ENCODE data around the gene TRIP12. TPM values are rescaled to one million over a fixed set of nuclear protein-coding genes. Genes with fewer than 3 reads are reported as not detected.

The TRIP12 gene
- total and polyA plus RNA-seq, 2 of the 4 experiments (the other 2 are of a cell fraction) = 51.6 to 209 TPM

- CTCF ChIA-PET = no interaction called here
- no peak overlapping the region for H3K14ac ChIP-seq (replicated peaks; ENCODE audit: low read depth, low read length)
- no peaks in the 10 kb centered on the region for H3K27me3 ChIP-seq (ENCODE audit: control insufficient read depth, insufficient read depth, low read length)
- no peak overlapping the region for H4K91ac ChIP-seq (ENCODE audit: insufficient read depth, low read depth, low read length)
- 100% methylated on average over 1 of the region's 2 CpGs; no CpG with 5 or more reads in 1 of the 2 experiments for WGBS, 2 experiments (ENCODE audit: extremely low coverage in 2 of 2, insufficient read length in 1 of 2)
- in situ Hi-C loops (cut with MboI; ENCODE audit: low sequenced_read_pairs) = no loop called here
- H3K4me3 ChIP-seq (ENCODE audit: insufficient read depth, low read depth, low read length) = no peak overlapping the region
- H4K20me1 ChIP-seq (ENCODE audit: insufficient read depth, low read length) = peaks cover 79% of the 10 kb centered on the region
- no peak overlapping the region for H2BK5ac ChIP-seq (ENCODE audit: low read depth, low read length, poor library complexity, severe bottlenecking)
- ATAC-seq (ENCODE audit: low read depth) = no peak
- H2AK5ac ChIP-seq (ENCODE audit: low read depth, low read length) = no peak overlapping the region
- H3K4me2 ChIP-seq (ENCODE audit: low read depth, low read length) = no peak overlapping the region
- H3K56ac ChIP-seq (ENCODE audit: extremely low read depth, insufficient read depth, low read length) = no peak overlapping the region
- no peak overlapping the region for H3K9ac ChIP-seq (ENCODE audit: low read depth, low read length)
- dilution Hi-C loops (cut with HindIII; ENCODE audit: low sequenced_read_pairs, unreplicated experiment) = no loop called here
- no peak overlapping the region for H3K27ac ChIP-seq (ENCODE audit: insufficient read depth, low read length)
- peaks cover 24% of the 10 kb centered on the region for H3K36me3 ChIP-seq (ENCODE audit: control insufficient read depth, insufficient read depth, low read length)
- no peak overlapping the region for H2BK120ac ChIP-seq (ENCODE audit: low read depth, low read length)
- TF ChIP-seq POLR2A (IDR thresholded peaks at IDR 0.05; ENCODE audit: low read depth, low read length) = no peak
- no peak for TF ChIP-seq NFE2L2 (IDR thresholded peaks at IDR 0.05; ENCODE audit: low read depth, low read length)
- no peak for TF ChIP-seq BHLHE40 (IDR thresholded peaks at IDR 0.05; ENCODE audit: low read depth, low read length)
- no peak for TF ChIP-seq RAD21 (IDR thresholded peaks at IDR 0.05; ENCODE audit: low read length)
- TF ChIP-seq CHD1 (IDR thresholded peaks at IDR 0.05; ENCODE audit: low read depth, low read length) = no peak
- no peak for TF ChIP-seq MXI1 (IDR thresholded peaks at IDR 0.05; ENCODE audit: borderline replicate concordance, low read depth, low read length)
- no peak for TF ChIP-seq USF2 (IDR thresholded peaks at IDR 0.05; ENCODE audit: low read depth, low read length)
- no peak for TF ChIP-seq CEBPB (IDR thresholded peaks at IDR 0.05; ENCODE audit: low read depth, low read length)
- no peak for TF ChIP-seq MAZ (IDR thresholded peaks at IDR 0.05; ENCODE audit: borderline replicate concordance, low read depth, low read length)
- TF ChIP-seq, protein P1, sequence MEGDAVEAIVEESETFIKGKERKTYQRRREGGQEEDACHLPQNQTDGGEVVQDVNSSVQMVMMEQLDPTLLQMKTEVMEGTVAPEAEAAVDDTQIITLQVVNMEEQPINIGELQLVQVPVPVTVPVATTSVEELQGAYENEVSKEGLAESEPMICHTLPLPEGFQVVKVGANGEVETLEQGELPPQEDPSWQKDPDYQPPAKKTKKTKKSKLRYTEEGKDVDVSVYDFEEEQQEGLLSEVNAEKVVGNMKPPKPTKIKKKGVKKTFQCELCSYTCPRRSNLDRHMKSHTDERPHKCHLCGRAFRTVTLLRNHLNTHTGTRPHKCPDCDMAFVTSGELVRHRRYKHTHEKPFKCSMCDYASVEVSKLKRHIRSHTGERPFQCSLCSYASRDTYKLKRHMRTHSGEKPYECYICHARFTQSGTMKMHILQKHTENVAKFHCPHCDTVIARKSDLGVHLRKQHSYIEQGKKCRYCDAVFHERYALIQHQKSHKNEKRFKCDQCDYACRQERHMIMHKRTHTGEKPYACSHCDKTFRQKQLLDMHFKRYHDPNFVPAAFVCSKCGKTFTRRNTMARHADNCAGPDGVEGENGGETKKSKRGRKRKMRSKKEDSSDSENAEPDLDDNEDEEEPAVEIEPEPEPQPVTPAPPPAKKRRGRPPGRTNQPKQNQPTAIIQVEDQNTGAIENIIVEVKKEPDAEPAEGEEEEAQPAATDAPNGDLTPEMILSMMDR (conservative IDR thresholded peaks at IDR 0.05; ENCODE audit: low read depth, low read length) = no peak
- no peak for TF ChIP-seq MAFK (IDR thresholded peaks at IDR 0.05; ENCODE audit: low read depth, low read length)
- no peak for TF ChIP-seq SMC3 (IDR thresholded peaks at IDR 0.05; ENCODE audit: low read depth, low read length)
- no peak for TF ChIP-seq FOS (IDR thresholded peaks at IDR 0.05; ENCODE audit: low read depth, low read length)
- peaks cover 2% of the 10 kb centered on the region; the same call in 1 of the 2 replicates for H3K4me1 ChIP-seq (ENCODE audit: control insufficient read depth, insufficient read depth, low read length)
- no peak overlapping the region for H2AK9ac ChIP-seq (replicated peaks; ENCODE audit: low read depth, low read length, poor library complexity)
- H3K18ac ChIP-seq (ENCODE audit: low read depth, low read length) = no peak overlapping the region
- no peaks in the 10 kb centered on the region for H3K9me3 ChIP-seq (ENCODE audit: control insufficient read depth, insufficient read depth, low read length)
- peaks cover 4 to 53% of the 10 kb centered on the region in 2 experiments for H3K79me1 ChIP-seq (ENCODE audit: low read depth in 1 of 2, low read length in 2 of 2)
- no peak overlapping the region for H3K4ac ChIP-seq (ENCODE audit: low read depth, low read length)
- POLR2A ChIA-PET (ENCODE audit: unreplicated experiment) = no interaction called here
- H2BK20ac ChIP-seq (ENCODE audit: low read depth, low read length) = no peak overlapping the region
- no peak overlapping the region for H2AFZ ChIP-seq (replicated peaks; ENCODE audit: low read length, poor library complexity)
- no peak overlapping the region for H4K8ac ChIP-seq (ENCODE audit: low read depth in 2 of 2, low read length in 2 of 2)
- no peak overlapping the region for H2BK15ac ChIP-seq (ENCODE audit: low read depth, low read length)
- no peak overlapping the region for H3K23ac ChIP-seq (ENCODE audit: low read depth, low read length)
- DNase-seq = no peak
- H4K5ac ChIP-seq (ENCODE audit: low read depth, low read length) = no peak overlapping the region
- intact Hi-C loops (cut with micrococcal nuclease) = no loop called here
- H3K9me1 ChIP-seq (ENCODE audit: insufficient read depth, low read length) = peaks cover 5% of the 10 kb centered on the region; the same call in 1 of the 2 replicates
- BruUV-seq (replicated peaks) = no TSS peak
These were observed 16.2 kb downstream of the TRIP12 start for GRCh38 chr2:229905601-229906000.
